ENCODE data around the gene MTREX. TPM values are rescaled to one million over a fixed set of nuclear protein-coding genes. Genes with fewer than 3 reads are reported as not detected.

Gene MTREX
- polyA plus RNA-seq, 1 donor (not counting 4 experiments of a cell fraction or from before 2014, with no cell fraction given): 71.4 TPM

- H3K4me2 ChIP-seq (ENCODE audit: control insufficient read depth, extremely low read depth, insufficient read depth, low read depth, low read length): no peak overlapping the region
- TF ChIP-seq CTCF (optimal IDR thresholded peaks at IDR 0.05 in 1 of 3, IDR thresholded peaks at IDR 0.05 in 1 of 3, conservative IDR thresholded peaks at IDR 0.05 in 1 of 3; ENCODE audit: extremely low read depth in 1 of 3, insufficient read depth in 2 of 3, low read length in 3 of 3) (no peak), EZH2 (IDR thresholded peaks at IDR 0.05; ENCODE audit: low read length) (no peak)
- H3K79me2 ChIP-seq (ENCODE audit: control insufficient read depth, insufficient read depth, low read length): peaks cover 25% of the 10 kb centered on the region
- DNase-seq (ENCODE audit: low read depth, low spot score): no peak
- dilution Hi-C loops (cut with MboI; ENCODE audit: extremely low pct_ligation_motif_present, low sequenced_read_pairs): no loop called here
- H3K9me3 ChIP-seq (ENCODE audit: control insufficient read depth, low read depth, low read length): no peaks in the 10 kb centered on the region
- no peaks in the 10 kb centered on the region for H3K9me1 ChIP-seq (ENCODE audit: control insufficient read depth, extremely low read depth, insufficient read depth, low read length)
- no peak for FAIRE-seq
- H3K9ac ChIP-seq (ENCODE audit: control insufficient read depth, extremely low read depth, insufficient read depth, low read length): no peak overlapping the region
- H3K27ac ChIP-seq (ENCODE audit: control insufficient read depth, insufficient read depth, low read length): no peak overlapping the region
- no peaks in the 10 kb centered on the region for H3K4me1 ChIP-seq (ENCODE audit: control insufficient read depth, extremely low read depth, insufficient read depth, low read length)
- peaks cover 5 to 7% of the 10 kb centered on the region in 2 experiments for H3K36me3 ChIP-seq (ENCODE audit: control insufficient read depth in 2 of 2, extremely low read depth in 1 of 2, insufficient read depth in 2 of 2, low read length in 2 of 2)
- H4K20me1 ChIP-seq (ENCODE audit: control insufficient read depth, extremely low read depth, insufficient read depth, low read length): no peaks in the 10 kb centered on the region
- no peak overlapping the region for H2AFZ ChIP-seq (ENCODE audit: control insufficient read depth, low read length)
- H3K4me3 ChIP-seq (ENCODE audit: control insufficient read depth in 2 of 3, extremely low read depth in 1 of 3, insufficient read depth in 2 of 3, low read depth in 1 of 3, low read length in 3 of 3): no peak overlapping the region
- H3K27me3 ChIP-seq (ENCODE audit: control insufficient read depth, extremely low read depth, insufficient read depth, low read length): no peaks in the 10 kb centered on the region
Observed at GRCh38 chr5:55325621-55326020, 17.8 kb downstream of the MTREX start.

GRCh38 chr5:55327281-55327680, 19.5 kb downstream of the MTREX start:
- H3K79me2 ChIP-seq (ENCODE audit: control insufficient read depth, insufficient read depth, low read length): peaks cover 15% of the 10 kb centered on the region
- FAIRE-seq: no peak
- no peaks in the 10 kb centered on the region for H3K4me1 ChIP-seq (ENCODE audit: control insufficient read depth, extremely low read depth, insufficient read depth, low read length)
- no peaks in the 10 kb centered on the region for H4K20me1 ChIP-seq (ENCODE audit: control insufficient read depth, extremely low read depth, insufficient read depth, low read length)
- H3K9me1 ChIP-seq (ENCODE audit: control insufficient read depth, extremely low read depth, insufficient read depth, low read length): no peaks in the 10 kb centered on the region
- H3K36me3 ChIP-seq (ENCODE audit: control insufficient read depth in 2 of 2, extremely low read depth in 1 of 2, insufficient read depth in 2 of 2, low read length in 2 of 2): peaks cover 10 to 11% of the 10 kb centered on the region in 2 experiments
- H3K9me3 ChIP-seq (ENCODE audit: control insufficient read depth, low read depth, low read length): no peaks in the 10 kb centered on the region
- no peaks in the 10 kb centered on the region for H3K27me3 ChIP-seq (ENCODE audit: control insufficient read depth, extremely low read depth, insufficient read depth, low read length)
- H3K4me2 ChIP-seq (ENCODE audit: control insufficient read depth, extremely low read depth, insufficient read depth, low read depth, low read length): no peak overlapping the region
- no peak overlapping the region for H3K4me3 ChIP-seq (ENCODE audit: control insufficient read depth in 2 of 3, extremely low read depth in 1 of 3, insufficient read depth in 2 of 3, low read depth in 1 of 3, low read length in 3 of 3)
- dilution Hi-C loops (cut with MboI; ENCODE audit: extremely low pct_ligation_motif_present, low sequenced_read_pairs): no loop called here
- no peak for DNase-seq (ENCODE audit: low read depth, low spot score)
- TF ChIP-seq EZH2 (IDR thresholded peaks at IDR 0.05; ENCODE audit: low read length): no peak
- no peak overlapping the region for H3K9ac ChIP-seq (ENCODE audit: control insufficient read depth, extremely low read depth, insufficient read depth, low read length)
- H3K27ac ChIP-seq (ENCODE audit: control insufficient read depth, insufficient read depth, low read length): no peak overlapping the region
- no peak overlapping the region for H2AFZ ChIP-seq (ENCODE audit: control insufficient read depth, low read length)

GRCh38 chr5:55331321-55331720, 23.5 kb downstream of the MTREX start:
- no peaks in the 10 kb centered on the region for H3K9me1 ChIP-seq (ENCODE audit: control insufficient read depth, extremely low read depth, insufficient read depth, low read length)
- no peak overlapping the region for H3K4me2 ChIP-seq (ENCODE audit: control insufficient read depth, extremely low read depth, insufficient read depth, low read depth, low read length)
- dilution Hi-C loops (cut with MboI; ENCODE audit: extremely low pct_ligation_motif_present, low sequenced_read_pairs): no loop called here
- H3K27me3 ChIP-seq (ENCODE audit: control insufficient read depth, extremely low read depth, insufficient read depth, low read length): no peaks in the 10 kb centered on the region
- H3K4me3 ChIP-seq (ENCODE audit: control insufficient read depth in 2 of 3, extremely low read depth in 1 of 3, insufficient read depth in 2 of 3, low read depth in 1 of 3, low read length in 3 of 3): no peak overlapping the region
- H2AFZ ChIP-seq (ENCODE audit: control insufficient read depth, low read length): no peak overlapping the region
- H3K27ac ChIP-seq (ENCODE audit: control insufficient read depth, insufficient read depth, low read length): no peak overlapping the region
- no peak for FAIRE-seq
- H3K9me3 ChIP-seq (ENCODE audit: control insufficient read depth, low read depth, low read length): no peaks in the 10 kb centered on the region
- peaks cover 28% of the 10 kb centered on the region for H3K79me2 ChIP-seq (ENCODE audit: control insufficient read depth, insufficient read depth, low read length)
- H3K9ac ChIP-seq (ENCODE audit: control insufficient read depth, extremely low read depth, insufficient read depth, low read length): no peak overlapping the region
- DNase-seq (ENCODE audit: low read depth, low spot score): no peak
- H3K4me1 ChIP-seq (ENCODE audit: control insufficient read depth, extremely low read depth, insufficient read depth, low read length): no peaks in the 10 kb centered on the region
- no peaks in the 10 kb centered on the region for H4K20me1 ChIP-seq (ENCODE audit: control insufficient read depth, extremely low read depth, insufficient read depth, low read length)
- H3K36me3 ChIP-seq (ENCODE audit: control insufficient read depth in 2 of 2, extremely low read depth in 1 of 2, insufficient read depth in 2 of 2, low read length in 2 of 2): peaks cover 8 to 13% of the 10 kb centered on the region in 2 experiments
- no peak for TF ChIP-seq CTCF (optimal IDR thresholded peaks at IDR 0.05 in 1 of 3, IDR thresholded peaks at IDR 0.05 in 1 of 3, conservative IDR thresholded peaks at IDR 0.05 in 1 of 3; ENCODE audit: extremely low read depth in 1 of 3, insufficient read depth in 2 of 3, low read length in 3 of 3)
- no peak for TF ChIP-seq EZH2 (IDR thresholded peaks at IDR 0.05; ENCODE audit: low read length)

All from keratinocyte (primary cell).